Stromal cell of bone marrow (primary cell): ENCODE results near the gene HOTAIR.

Experiments used
- DNase-seq: peaks from one replicate; pipeline ENCODE4 v3.0.0-alpha.2; 2012; ENCODE audit warnings: low read depth

The HOTAIR gene

DNA sequence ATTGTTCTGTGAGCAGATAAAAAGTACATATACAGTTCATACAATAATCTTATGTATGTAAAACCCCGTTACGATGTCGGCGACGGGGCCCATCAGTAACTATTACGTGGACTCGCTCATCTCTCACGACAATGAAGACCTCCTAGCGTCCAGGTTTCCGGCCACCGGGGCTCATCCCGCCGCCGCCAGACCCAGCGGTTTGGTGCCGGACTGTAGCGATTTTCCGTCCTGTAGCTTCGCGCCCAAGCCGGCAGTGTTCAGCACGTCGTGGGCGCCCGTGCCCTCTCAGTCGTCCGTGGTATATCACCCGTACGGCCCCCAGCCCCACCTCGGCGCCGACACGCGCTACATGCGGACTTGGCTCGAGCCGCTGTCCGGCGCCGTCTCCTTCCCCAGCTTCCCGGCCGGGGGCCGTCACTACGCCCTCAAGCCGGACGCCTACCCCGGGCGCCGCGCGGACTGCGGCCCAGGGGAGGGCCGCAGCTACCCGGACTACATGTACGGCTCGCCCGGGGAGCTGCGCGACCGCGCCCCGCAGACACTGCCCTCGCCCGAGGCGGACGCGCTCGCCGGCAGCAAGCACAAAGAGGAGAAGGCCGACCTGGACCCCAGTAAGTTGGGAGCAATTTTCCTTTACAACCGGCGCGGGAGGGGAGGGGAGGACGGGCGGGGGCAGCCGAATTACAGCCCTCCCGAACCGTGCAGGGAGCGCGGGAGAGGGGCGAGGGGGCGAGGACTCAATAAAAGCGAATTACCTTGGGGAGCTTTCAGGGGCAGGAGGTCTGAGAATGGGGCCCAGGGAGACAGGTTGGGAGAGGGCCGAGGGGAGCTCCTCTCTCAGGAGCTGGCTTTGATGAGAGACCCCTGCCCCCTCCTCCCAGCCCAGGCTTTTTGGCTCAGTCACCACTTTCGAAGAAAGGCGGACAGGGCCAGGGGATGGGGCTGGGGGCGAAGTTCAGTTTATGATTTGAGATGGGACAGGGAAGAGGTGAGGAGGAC, 25.7 kb upstream of the HOTAIR start, which contains the start of gene HOXC9:
Gene HOXC9, plus strand, starts transcription at position 46 of the 999 bp plus-strand sequence. Its CDS starts 28 bp downstream, at position 74.
- DNase-seq: no peak

- DNase-seq: peak; percentile 85
These were observed 24.9 kb upstream of the HOTAIR start for GRCh38 chr12:53999559-54000115.

GRCh38 chr12:53998900-53999236, 24.1 kb upstream of the HOTAIR start:
- no peak for DNase-seq

GRCh38 chr12:53998110-53998899, 23.6 kb upstream of the HOTAIR start:
- no peak for DNase-seq

DNA sequence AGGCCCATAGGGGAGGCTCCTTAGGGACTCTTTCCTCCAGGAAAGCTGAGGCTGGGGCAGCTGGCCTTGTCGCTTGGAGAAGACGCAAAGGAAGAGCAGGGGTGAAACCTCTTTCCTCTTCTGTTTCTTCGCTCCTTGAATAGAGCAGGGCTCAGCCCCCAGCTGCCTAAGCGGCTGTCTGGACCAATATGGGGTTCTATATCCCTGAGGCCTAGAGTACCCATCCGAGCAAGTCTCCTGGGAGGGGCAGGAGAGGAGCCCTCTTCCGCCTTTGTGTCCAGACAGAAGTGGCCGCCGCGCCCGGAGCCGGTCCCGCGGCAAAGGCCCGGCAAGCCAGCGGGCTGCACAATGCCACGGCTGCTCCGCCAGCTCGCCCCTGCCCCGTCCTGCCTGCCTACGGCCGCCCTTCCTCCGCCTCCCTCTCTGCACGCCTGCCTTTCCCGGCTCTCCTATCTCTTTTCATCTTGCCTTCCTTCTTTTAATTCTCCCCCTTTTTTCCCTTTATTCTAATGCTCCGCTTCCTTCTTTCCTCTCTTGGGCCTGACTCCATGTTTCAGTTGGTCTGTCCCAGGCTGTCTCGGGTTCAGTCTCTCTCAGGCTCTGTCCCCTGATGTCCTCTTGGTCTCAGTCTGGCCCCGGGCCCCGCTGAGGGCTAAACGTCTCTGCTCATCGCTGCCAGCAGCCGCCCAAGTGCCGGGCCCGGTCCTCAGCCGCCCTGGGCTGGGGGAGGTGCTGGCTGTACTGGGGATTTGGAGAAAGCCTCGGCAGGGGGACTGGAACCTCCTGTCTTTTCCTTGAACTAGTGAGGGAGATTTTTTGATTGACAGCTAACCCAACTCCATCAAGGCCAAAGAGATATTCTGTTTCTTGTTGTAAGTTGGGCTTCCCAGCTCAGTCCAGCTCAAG, 22.7 kb upstream of the HOTAIR start:
- no peak for DNase-seq

GRCh38 chr12:53996240-53997203, 21.8 kb upstream of the HOTAIR start:
- DNase-seq: no peak

GRCh38 chr12:53995378-53996239, 20.9 kb upstream of the HOTAIR start:
- DNase-seq: no peak

DNA sequence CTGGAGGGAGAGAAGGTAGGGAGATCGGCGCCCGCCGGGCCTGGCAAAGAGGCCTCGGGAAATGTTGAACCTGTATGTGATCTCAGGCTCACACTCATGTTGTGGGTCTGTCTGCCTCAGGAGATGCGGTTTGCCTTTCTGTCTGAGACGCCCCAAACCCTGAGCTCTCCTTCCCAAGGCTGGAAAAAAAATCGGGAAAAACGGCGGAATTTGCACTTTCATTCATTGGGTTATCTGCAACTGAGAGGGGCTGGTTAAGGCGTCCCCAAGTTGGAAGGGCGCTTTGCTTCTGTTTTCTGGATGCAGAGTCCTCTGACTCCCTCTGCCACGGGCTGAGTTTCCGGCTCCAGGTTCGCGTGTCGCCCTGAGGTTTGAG, 20.2 kb upstream of the HOTAIR start:
- DNase-seq: no peak

DNA sequence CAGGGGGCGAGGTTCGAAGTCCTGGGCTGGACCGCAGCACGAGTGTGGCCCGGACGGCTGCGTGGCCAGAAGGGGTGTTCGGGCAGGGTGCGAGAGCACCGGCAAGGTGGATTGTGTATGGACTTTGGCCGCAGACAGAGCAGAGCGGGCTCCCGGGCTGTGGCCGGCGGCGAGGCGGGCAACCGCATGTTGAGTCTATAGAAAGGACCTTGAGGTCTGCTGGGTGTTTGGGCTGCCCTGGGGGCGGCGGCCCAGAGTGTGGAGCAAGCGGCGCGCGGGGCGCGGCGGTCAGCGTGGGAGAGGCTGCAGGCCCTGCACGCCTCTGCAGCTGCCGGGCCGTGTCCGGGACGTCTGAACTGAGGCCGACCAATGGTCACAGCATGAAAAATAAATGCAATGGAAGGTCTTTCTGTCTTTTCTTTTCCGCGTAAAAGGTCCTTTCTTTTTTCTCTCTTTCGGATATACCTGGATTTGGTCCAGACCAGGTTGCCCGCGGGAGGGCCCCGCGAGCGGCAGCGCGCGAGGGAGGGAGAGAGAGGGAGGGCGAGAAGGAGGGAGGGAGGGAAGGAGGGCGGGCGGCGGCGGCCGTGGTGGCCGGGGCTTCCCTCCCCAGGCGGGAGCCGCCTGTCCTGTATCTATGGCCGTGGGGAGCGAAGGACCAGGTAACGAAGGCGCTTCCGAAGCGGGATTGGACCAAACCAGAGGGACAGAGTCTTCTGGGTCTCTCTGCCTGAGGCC, 19.7 kb upstream of the HOTAIR start:
- DNase-seq: no peak

GRCh38 chr12:53994009-53994263, 19.2 kb upstream of the HOTAIR start:
- no peak for DNase-seq

- no peak for DNase-seq
These were observed 18.6 kb upstream of the HOTAIR start for GRCh38 chr12:53993162-53994008.

DNA sequence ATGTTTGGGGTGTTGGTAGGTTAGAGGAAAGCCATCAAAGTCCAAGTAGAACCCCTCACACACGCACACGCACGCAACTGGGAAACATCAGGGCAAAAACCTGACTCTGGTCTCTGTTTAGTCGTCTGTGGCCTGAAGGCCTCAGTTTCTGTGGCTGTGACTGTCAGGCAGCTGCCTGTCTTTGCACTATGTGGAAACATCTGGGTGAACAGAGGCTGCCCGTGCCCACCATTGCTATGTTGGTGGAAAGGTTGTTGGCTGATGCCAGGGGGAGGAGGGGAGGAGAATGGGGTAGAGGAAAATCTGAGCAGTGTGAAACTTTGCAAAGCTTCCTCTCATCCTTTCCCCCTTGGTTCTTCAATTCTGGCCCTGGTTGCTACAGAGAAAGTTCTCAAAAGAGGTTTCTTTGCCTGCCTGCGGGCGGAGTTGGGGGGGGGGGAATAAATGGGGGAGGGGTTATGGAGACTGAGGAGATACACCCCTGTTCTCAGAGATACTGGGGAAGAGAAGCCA, 17.7 kb upstream of the HOTAIR start:
- no peak for DNase-seq

GRCh38 chr12:53991077-53991460, 16.3 kb upstream of the HOTAIR start:
- DNase-seq: peak; percentile 94

- DNase-seq: no peak
These were observed 15.7 kb upstream of the HOTAIR start for GRCh38 chr12:53990311-53991076.

GRCh38 chr12:53989227-53990113, 14.7 kb upstream of the HOTAIR start:
- DNase-seq: peak; percentile 80
